NT2/D1 (cell line): ENCODE measurements around the gene MAPK10.

Experiments
- SUZ12 ChIP-seq: IDR thresholded peaks from 2 replicates; pipeline ENCODE4 v1.6.1; 2011; ENCODE audit not compliant: insufficient read length, insufficient read depth; ENCODE audit errors: extremely low read depth
- YY1 ChIP-seq: IDR thresholded peaks from 2 replicates; pipeline ENCODE4 v1.6.1; 2011; ENCODE audit not compliant: insufficient read length, insufficient read depth

GRCh38 chr4:85968945-85969819, 390.7 kb downstream of the MAPK10 start:
- TF ChIP-seq SUZ12 (no peak), YY1 (no peak)
